ENCODE data around the gene CELF4. TPM values are rescaled to one million over a fixed set of nuclear protein-coding genes. Genes with fewer than 3 reads are reported as not detected.

Gene CELF4
- total and polyA plus RNA-seq, 2 of the 4 experiments (the other 2 are of a cell fraction), result not detected

GRCh38 chr18:37260367-37261093 is 305.1 kb downstream of the CELF4 start:
- H2BK5ac ChIP-seq (ENCODE audit: low read depth, low read length, poor library complexity, severe bottlenecking), result no peak overlapping the region
- H2BK20ac ChIP-seq (ENCODE audit: low read depth, low read length), result no peak overlapping the region
- no peak overlapping the region for H2BK120ac ChIP-seq (ENCODE audit: low read depth, low read length)
- no peak for TF ChIP-seq SMC3 (IDR thresholded peaks at IDR 0.05; ENCODE audit: low read depth, low read length)
- TF ChIP-seq MAFK (IDR thresholded peaks at IDR 0.05; ENCODE audit: low read depth, low read length), result no peak
- no peak for TF ChIP-seq BHLHE40 (IDR thresholded peaks at IDR 0.05; ENCODE audit: low read depth, low read length)
- TF ChIP-seq CTCF (conservative IDR thresholded peaks at IDR 0.05; ENCODE audit: low read depth, low read length), result no peak
- no peak for TF ChIP-seq CEBPB (IDR thresholded peaks at IDR 0.05; ENCODE audit: low read depth, low read length)
- TF ChIP-seq NFE2L2 (IDR thresholded peaks at IDR 0.05; ENCODE audit: low read depth, low read length), result no peak
- TF ChIP-seq, protein P1, sequence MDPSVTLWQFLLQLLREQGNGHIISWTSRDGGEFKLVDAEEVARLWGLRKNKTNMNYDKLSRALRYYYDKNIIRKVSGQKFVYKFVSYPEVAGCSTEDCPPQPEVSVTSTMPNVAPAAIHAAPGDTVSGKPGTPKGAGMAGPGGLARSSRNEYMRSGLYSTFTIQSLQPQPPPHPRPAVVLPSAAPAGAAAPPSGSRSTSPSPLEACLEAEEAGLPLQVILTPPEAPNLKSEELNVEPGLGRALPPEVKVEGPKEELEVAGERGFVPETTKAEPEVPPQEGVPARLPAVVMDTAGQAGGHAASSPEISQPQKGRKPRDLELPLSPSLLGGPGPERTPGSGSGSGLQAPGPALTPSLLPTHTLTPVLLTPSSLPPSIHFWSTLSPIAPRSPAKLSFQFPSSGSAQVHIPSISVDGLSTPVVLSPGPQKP (IDR thresholded peaks at IDR 0.05; ENCODE audit: borderline replicate concordance, low read depth, low read length), result no peak
- TF ChIP-seq MXI1 (IDR thresholded peaks at IDR 0.05; ENCODE audit: borderline replicate concordance, low read depth, low read length), result no peak
- no peak for TF ChIP-seq CHD1 (IDR thresholded peaks at IDR 0.05; ENCODE audit: low read depth, low read length)
- no peak for TF ChIP-seq RFX5 (IDR thresholded peaks at IDR 0.05; ENCODE audit: low read depth, low read length)
- TF ChIP-seq RCOR1 (IDR thresholded peaks at IDR 0.05; ENCODE audit: insufficient replicate concordance, low read length), result no peak
- H2AK9ac ChIP-seq (replicated peaks; ENCODE audit: low read depth, low read length, poor library complexity), result no peak overlapping the region
- H3K18ac ChIP-seq (ENCODE audit: low read depth, low read length), result no peak overlapping the region
- ChIA-PET POLR2A (ENCODE audit: unreplicated experiment) (no interaction called here), CTCF (no interaction called here)
- H3K9me3 ChIP-seq (ENCODE audit: control insufficient read depth, insufficient read depth, low read length), result no peaks in the 10 kb centered on the region
- no peaks in the 10 kb centered on the region for H3K36me3 ChIP-seq (ENCODE audit: control insufficient read depth, insufficient read depth, low read length)
- H3K9ac ChIP-seq (ENCODE audit: low read depth, low read length), result no peak overlapping the region
- 52% methylated on average over 7 of the region's 10 CpGs; no CpG with 5 or more reads in 1 of the 2 experiments for WGBS, 2 experiments (ENCODE audit: extremely low coverage in 2 of 2, insufficient read length in 1 of 2)
- H4K20me1 ChIP-seq (ENCODE audit: insufficient read depth, low read length), result no peaks in the 10 kb centered on the region
- H3K56ac ChIP-seq (ENCODE audit: extremely low read depth, insufficient read depth, low read length), result no peak overlapping the region
- ATAC-seq (ENCODE audit: low read depth) (no peak), DNase-seq (no peak)
- dilution Hi-C loops (cut with HindIII; ENCODE audit: low sequenced_read_pairs, unreplicated experiment) (no loop called here), intact Hi-C loops (cut with micrococcal nuclease) (no loop called here), in situ Hi-C loops (cut with MboI; ENCODE audit: low sequenced_read_pairs) (no loop called here)
- no peak overlapping the region for H3K14ac ChIP-seq (replicated peaks; ENCODE audit: low read depth, low read length)
- H3K9me1 ChIP-seq (ENCODE audit: insufficient read depth, low read length), result peaks cover 3% of the 10 kb centered on the region; the same call in 1 of the 2 replicates
- H3K23ac ChIP-seq (ENCODE audit: low read depth, low read length), result no peak overlapping the region
- H3K4me3 ChIP-seq (ENCODE audit: insufficient read depth, low read depth, low read length), result no peak overlapping the region
- H4K8ac ChIP-seq (ENCODE audit: low read depth in 2 of 2, low read length in 2 of 2), result no peak overlapping the region
- H3K79me1 ChIP-seq (ENCODE audit: low read depth in 1 of 2, low read length in 2 of 2), result no peaks in the 10 kb centered on the region
- BruUV-seq (replicated peaks), result no TSS peak
- no peak overlapping the region for H2AFZ ChIP-seq (replicated peaks; ENCODE audit: low read length, poor library complexity)
- H4K5ac ChIP-seq (ENCODE audit: low read depth, low read length), result no peak overlapping the region
- no peak overlapping the region for H3K4me2 ChIP-seq (ENCODE audit: low read depth, low read length)
- no peak overlapping the region for H3K4ac ChIP-seq (ENCODE audit: low read depth, low read length)
- no peak overlapping the region for H3K27ac ChIP-seq (ENCODE audit: insufficient read depth, low read length)
- H3K27me3 ChIP-seq (ENCODE audit: control insufficient read depth, insufficient read depth, low read length), result peaks cover 16% of the 10 kb centered on the region
- no peak overlapping the region for H2AK5ac ChIP-seq (ENCODE audit: low read depth, low read length)
- H4K91ac ChIP-seq (ENCODE audit: insufficient read depth, low read depth, low read length), result no peak overlapping the region
- no peaks in the 10 kb centered on the region for H3K4me1 ChIP-seq (ENCODE audit: control insufficient read depth, insufficient read depth, low read length)
- no peak overlapping the region for H2BK15ac ChIP-seq (ENCODE audit: low read depth, low read length)
